Forelimb muscle (tissue), 1 donor: Measurements from ENCODE around the gene GJA10. TPM values are rescaled to one million over a fixed set of nuclear protein-coding genes. Genes with fewer than 3 reads are reported as not detected.
"Not testable (repeated sequence)": the region's sequence is repeated elsewhere in the genome, so short reads cannot be mapped to it uniquely, and the experiment has no call there.

Experiments
- DNase-seq: peaks from one replicate; pipeline ENCODE4 v3.0.0-alpha.2; 2013; ENCODE audit warnings: low read depth
- polyA plus RNA-seq: library from polyadenylated mRNA; unstranded; fragments of 120-200 nt; gene quantifications from one replicate; pipeline ENCODE4 v1.2.1, GENCODE V29; 2013; ENCODE audit not compliant: insufficient read length

GJA10 gene
- not detected for polyA plus RNA-seq

DNA sequence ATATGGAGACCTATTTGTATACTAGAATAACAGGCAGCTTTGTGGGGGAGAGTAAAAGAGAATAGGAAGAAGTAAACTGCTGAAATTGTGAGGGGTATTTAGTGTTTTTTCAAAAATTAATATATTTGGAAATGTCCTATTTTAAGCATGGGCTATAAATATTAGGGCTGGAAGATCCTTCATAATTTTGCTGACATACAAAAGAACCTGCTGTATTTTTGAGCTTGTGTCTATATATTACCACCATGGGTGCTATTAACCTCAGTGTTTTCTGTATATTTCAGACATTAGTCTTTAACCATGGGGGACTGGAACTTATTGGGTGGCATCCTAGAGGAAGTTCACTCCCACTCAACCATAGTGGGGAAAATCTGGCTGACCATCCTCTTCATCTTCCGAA, at the start of gene GJA10:
Gene GJA10, plus strand, starts transcription at position 301 of the 400 bp plus-strand sequence. Its CDS starts 0 bp downstream, at position 301.
- DNase-seq = no peak

DNA sequence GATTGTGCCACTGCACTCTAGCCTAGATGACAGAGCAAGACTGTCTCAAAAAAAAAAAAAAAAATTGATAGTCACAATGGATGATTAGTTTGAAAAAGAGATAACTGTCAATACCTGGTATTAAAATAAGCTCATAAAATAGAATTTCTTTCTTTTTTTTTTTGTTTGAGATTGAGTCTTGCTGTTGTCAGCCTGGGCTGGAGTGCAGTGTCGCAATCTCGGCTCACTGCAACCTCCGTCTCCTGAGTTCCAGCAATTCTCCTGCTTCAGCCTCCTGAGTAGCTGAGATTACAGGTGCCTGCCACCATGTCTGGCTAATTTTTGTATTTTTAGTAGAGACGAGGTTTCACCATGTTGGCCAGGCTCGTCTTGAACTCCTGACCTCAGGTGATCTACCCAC, 46.8 kb upstream of the GJA10 start:
- DNase-seq = not testable (repeated sequence)

DNA sequence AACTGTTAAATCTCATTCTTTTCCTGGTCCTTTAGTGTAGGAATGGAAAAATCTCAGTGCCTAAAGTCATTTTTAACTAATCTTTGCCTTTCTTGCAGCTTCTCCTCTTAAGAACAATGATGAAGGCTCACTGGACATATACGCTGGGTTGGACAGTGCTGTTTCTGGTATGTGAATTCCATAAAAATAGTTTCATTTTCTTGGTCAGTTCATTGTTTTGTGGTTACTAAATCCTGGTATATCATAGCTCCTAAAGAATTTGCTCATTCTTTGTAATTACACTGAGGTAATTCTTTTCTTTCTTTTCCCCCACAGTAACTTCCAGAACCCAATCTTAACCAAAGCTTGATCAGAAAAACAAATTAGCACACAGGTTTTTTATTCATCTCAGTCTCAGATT, 41.2 kb upstream of the GJA10 start:
- no peak for DNase-seq

DNA sequence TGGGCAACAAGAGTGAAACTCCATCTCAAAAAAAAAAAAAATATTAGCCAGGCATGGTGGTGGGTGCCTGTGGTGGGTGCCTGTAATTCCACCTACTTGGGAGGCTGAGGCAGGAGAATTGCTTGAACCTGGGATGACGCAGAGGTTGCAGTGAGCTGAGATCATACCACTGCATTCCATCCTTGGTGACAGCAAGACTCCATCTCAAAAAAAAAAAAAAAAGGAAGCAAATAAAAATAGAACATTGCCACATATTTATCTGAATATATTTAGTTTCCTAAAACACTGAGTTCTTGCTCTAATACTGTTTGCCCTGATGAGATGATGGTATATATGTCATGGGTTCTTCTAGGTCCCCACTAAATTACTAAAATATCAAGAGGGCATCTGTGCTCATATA, 36.2 kb upstream of the GJA10 start:
- DNase-seq = no peak

DNA sequence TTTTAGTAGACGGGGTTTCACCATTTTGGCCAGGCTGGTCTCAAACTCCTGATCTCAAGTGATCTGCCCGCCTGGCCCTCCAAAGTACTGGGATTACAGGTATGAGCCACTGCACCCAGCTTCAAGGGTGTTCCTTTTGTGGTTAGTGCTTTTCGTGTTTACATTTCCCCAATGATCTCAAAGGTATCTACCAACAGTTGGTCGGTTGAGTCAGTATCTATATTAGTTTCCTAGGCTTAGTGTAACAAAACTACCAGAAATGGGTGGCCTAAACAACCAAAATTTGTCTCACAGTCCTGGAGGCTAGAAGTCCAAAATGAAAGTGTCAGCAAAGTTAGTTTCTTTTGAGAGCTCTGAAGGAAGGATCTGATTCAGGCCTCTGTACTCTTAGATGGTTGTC, 34.5 kb upstream of the GJA10 start:
- DNase-seq = no peak

DNA sequence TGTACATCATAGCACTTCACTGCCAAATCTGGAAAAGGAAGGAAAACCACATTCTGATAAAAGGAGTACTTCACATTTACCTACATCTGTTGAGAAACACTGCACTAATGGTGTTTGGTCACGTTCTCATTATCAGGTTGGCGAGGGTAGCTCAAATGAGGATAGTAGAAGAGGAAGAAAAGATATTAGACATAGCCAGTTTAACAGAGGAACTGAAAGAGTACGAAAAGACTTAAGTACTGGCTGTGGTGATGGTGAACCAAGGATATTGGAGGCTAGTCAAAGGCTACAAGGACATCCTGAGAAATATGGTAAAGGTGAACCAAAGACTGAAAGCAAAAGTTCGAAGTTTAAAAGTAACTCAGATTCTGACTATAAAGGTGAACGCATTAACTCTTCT, 32.0 kb upstream of the GJA10 start:
- DNase-seq = no peak

DNA sequence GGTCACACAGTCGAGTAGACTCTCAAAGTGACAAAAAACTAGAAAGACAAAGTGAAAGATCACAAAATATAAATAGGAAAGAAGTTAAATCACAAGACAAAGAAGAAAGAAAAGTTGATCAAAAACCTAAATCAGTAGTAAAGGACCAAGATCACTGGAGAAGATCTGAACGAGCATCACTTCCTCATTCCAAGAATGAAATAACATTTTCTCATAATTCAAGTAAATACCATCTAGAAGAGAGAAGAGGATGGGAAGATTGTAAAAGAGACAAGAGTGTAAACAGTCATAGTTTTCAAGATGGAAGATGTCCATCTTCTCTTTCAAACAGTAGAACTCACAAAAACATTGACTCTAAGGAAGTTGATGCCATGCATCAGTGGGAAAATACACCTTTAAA, 31.6 kb upstream of the GJA10 start:
- no peak for DNase-seq

DNA sequence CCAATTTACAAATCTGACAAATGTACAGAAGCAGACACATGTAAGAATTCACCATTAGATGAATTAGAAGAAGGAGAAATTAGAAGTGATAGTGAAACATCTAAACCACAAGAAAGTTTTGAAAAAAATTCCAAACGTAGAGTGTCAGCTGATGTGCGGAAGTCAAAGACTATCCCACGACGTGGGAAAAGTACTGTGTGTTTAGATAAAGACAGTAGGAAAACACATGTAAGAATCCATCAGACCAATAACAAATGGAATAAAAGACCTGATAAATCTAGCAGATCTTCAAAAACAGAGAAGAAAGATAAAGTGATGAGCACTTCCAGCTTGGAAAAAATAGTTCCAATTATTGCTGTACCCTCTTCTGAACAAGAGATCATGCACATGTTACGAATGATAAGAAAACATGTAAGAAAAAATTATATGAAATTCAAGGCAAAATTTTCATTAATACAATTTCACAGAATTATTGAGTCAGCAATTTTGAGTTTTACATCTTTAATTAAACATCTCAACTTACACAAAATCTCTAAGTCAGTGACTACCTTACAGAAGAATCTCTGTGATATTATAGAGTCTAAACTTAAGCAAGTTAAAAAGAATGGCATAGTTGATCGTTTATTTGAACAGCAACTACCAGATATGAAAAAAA, 28.1 kb upstream of the GJA10 start:
- no peak for DNase-seq

DNA sequence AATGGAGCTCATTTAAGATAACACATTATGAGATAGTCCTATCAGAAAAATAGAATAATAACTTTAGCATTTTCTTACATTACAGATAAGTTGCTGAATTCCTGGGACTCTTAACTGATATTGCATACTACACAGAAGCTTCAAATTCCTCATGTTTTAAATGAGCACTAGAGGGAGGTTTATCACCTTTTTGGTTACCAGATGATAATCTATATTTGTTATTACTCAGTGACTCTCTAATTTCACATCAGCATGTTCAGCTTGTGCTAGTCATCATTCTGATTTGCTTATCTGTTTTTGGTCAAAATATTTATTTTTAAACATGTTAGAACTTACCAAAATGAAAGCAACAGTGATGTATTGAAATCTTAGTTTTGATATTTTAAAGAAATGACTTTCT, 20.5 kb upstream of the GJA10 start:
- DNase-seq = no peak

DNA sequence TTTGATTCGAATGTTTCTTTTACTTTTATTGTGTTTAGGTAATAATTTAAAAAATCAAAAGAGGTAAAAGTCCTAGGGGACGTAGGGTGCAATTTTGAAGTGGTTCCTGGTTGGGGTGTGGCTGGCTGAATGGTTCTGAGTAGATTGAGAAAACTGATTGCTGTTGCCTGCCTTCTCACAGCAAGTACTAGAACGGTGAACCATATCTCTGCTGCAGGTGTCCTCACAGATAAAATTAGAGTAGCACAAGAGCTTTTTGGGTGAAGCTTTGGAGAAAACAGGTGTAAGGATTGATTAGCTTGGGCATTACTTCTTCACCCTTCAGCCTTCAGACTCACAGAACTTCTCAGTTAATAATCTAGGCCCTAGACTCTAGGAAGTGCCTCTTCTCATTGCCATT, 19.8 kb upstream of the GJA10 start:
- no peak for DNase-seq

DNA sequence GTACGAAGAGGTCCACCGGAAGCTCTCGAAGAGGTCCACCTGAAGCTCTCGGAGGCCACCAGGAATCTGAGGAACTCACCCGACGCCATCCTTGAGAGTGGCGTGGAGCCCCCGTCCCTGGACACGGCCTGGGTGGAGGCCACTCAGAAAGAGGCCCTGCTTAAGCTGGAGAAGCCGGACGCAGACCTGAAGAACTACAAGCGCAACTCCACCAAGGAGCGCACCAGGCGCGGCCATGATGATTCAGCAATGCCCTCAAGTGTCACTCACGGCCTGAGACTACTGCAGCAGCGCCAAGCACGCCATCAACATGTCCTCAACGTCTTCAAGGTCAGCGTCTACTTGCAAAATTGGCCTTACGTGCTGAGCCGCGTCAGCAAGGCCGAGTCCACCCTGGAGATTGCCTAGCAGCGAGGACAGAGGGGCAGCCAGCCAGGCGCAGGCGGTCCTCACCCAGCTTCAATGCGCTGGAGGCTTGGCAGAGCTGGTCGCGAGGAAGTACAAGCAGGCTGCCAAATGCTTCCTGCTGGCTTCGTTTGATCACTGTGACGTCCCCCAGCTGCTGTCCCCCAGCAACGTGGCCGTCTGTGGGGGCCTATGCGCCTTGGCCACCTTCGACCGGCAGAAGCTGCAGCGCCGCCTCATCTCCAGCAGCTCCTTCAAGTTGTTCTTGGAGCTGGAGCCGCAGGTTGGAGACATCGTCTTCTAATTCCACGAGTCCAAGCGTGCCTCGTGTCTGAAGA, 7.7 kb upstream of the GJA10 start:
- DNase-seq = no peak

DNA sequence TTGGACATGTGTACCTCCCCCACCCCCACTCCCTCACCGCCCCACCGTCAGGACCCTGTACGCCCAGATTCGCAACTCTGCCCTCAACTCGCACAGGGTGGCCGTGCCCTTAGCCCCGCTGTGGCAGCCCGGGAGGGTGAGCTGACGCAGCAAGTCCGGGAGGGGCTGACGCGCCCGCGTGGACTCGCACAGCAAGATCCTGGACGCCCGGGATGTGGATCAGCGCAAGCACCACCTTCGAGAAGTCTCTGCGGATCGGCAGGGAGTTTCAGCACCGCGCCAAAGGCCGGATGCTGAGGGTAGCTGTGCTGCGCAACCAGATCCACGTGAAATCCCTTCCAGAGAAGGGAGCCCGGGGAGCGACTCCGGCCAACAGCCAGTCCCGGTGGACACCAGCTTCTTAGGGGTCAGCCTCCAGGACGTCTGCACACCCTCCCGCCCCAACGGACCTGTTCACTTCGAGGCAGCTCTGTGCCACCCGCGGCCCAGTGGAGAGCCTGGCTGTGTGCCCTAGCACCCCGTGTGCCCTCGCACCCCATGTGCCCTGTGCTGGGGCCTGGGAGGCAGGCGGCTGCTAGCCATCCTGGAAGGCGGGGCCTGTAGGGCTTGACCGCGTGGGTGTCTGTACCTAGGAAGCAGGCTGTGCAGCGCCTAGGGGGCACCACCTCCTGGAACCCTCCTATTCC, 6.7 kb upstream of the GJA10 start:
- DNase-seq = no peak

DNA sequence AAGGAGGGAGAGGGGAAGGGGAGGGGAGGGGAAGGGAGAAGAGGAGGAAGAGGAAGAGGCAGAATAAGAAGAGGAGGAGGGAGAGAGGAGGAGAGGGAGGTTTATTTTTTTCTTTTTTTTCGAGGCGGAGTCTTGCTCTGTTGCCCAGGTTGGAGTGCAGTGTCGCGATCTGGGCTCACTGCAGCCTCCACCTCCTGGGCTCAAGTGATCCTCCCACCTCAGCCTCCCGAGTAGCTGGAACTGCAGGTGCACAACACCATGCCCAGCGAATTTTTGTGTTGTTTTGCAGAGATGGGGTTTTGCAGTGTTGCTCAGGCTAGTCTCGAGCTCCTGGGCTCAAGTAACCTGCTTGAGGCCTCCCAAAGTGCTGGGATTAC, 6.1 kb upstream of the GJA10 start:
- no peak for DNase-seq

DNA sequence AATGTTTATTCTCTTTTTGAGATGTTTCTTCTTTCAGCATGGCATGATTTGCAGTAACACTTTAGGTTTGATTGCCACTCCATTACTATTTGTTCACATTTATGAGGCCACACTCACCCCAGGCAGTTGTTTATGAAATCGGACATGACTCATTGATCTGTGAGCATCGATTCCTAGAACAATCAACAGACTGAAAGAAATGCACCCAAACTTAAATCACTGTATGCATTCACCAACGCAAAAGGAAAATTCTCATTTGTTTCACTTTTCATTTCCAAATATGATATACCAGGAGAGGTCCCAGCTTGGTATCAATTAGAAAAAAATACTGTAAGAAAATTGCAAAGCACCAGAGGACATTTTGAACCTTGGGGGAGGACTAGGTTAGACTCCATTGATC, 5.4 kb upstream of the GJA10 start:
- DNase-seq = no peak

DNA sequence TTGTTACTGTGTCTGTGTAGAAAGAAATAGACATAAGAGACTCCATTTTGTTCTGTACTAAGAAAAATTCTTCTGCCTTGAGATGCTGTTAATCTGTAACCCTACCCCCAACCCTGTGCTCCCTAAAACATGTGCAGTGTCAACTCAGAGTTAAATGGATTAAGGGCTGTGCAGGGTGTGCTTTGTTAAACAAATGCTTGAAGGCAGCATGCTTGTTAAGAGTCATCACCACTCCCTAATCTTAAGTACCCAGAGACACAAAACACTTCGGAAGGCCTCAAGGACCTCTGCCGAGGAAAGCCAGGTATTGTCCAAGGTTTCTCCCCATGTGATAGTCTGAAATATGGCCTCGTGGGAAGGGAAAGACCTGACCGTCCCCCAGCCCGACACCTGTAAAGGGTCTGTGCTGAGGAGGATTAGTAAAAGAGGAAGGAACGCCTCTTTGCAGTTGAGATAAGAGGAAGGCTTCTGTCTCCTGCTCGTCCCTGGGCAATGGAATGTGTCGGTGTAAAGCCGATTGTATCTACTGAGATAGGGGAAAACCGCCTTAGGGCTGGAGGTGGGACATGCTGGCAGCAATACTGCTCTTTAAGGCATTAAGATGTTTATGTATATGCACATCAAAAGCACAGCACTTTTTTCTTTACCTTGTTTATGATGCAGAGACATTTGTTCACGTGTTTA, 3.3 kb upstream of the GJA10 start:
- not testable (repeated sequence) for DNase-seq

DNA sequence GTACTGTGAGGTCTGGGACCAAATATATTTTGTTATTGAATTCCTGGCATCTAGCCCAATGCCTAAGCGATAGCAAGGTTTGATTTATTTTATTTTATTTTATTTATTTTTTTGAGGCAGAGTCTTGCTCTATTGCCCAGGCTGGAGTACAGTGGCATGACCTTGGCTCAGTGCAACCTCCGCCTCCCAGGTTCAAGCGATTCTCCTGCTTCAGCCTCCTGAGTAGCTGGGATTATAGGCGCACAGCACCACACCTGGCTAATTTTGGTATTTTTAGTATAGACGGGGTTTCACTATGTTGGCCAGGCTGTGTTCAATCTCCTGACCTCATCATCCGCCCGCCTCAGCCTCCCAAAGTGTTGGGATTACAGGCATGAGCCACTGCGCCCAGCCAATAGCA, 1.7 kb upstream of the GJA10 start:
- DNase-seq = not testable (repeated sequence)

DNA sequence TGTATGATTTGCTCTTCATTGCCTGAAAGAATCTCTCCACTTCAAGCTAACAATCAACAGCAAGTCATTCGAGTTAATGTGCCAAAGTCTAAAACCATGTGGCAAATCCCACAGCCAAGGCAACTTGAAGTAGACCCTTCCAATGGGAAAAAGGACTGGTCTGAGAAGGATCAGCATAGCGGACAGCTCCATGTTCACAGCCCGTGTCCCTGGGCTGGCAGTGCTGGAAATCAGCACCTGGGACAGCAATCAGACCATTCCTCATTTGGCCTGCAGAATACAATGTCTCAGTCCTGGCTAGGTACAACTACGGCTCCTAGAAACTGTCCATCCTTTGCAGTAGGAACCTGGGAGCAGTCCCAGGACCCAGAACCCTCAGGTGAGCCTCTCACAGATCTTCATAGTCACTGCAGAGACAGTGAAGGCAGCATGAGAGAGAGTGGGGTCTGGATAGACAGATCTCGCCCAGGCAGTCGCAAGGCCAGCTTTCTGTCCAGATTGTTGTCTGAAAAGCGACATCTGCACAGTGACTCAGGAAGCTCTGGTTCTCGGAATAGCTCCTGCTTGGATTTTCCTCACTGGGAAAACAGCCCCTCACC, 1.1 kb downstream of the GJA10 start:
- DNase-seq = peak; percentile 31

DNA sequence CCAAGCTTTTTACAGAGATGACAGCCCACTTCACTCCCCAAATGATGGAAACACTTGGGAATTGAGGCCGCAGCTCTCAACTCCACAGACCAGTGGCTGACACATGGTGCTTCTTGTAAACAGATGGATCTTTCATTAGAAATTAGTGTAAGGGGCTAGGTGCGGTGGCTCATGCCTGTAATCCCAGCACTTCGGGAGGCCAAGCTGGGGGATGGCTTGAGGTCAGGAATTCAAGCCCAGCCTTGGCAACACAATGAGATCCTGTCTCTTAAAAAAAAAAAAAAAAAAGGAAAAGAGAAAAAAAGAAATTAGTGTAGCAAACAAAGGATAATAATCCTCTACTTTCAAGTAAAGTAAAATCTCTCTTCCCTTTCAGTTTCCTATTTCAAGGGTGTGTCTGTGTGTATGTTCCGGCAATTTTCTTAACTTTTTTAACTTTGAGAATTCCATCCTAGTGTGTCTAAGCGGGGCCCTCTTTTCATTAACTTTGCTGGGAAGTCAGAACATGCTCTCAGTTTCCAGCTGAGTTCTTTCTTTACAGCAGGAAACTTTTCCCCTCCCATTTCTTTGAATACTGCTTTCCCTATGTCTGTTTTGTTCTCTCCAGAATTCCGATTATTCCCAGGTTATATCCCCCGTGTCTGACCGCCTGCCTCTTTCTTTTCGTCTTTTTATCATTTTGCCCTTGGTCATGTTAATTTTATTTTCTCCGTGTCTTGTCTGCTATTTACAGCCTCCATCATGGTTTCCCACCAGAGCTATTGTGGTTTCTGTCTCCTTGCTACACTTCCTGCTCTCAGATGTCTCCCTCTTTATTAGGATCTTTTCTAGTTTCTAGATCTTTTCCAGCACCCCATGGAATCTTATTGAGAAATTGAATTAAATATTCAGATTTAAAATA, 16.0 kb downstream of the GJA10 start:
- not testable (repeated sequence) for DNase-seq

DNA sequence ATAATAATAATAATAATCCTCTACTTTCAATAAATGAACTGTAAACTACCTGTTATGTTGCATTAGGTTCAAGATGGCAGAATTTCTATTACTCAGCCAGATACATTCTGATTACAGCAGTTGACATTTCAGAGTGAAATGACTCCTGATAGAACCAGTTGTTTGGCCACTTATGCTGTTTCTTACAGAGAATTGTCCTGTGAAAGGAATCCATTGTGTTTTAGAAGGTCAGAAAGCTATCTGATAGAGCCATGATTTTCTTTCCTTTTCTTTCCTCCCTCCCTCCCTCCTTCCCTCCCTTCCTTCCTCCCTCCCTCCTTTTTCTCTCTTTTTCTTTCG, 16.6 kb downstream of the GJA10 start:
- no peak for DNase-seq

DNA sequence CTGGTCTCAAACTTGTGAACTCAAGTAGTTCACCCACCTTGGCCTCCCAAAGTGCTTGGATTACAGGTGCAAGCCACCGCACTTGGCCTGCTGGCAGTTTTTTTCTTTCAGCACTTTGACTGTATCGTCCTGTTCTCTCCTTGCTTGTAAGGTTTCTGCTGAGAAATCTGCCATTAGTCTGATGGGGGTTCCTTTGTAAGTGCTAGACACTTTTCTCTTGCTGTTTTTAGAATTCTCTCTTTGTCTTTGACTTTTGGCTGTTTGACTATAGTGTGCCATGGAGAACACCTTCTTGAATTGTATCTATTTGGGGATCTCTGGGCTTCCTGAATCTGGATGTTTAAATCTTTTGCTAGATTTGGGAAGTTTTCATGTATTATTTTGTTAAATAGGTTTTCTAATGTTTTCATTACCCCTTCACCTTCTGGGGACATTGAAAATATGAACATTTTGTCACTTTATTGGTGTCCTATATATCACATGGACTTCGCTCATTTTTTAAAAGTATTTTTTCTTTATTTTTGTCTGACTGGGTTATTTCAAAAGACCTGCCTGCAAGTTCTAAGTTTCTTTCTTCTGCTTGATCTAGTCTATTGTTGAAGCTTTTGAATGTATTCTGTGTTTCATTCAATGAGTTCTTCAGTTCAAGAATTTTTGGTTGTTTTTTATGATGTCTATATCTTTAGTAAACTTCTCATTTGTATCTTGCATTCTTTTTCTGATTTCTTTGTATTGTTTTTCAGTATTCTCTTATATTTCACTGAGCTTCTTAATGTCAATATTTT, 22.1 kb downstream of the GJA10 start:
- no peak for DNase-seq
